ENCODE measurements around the gene POLD2.

- TF ChIP-seq, protein P1, sequence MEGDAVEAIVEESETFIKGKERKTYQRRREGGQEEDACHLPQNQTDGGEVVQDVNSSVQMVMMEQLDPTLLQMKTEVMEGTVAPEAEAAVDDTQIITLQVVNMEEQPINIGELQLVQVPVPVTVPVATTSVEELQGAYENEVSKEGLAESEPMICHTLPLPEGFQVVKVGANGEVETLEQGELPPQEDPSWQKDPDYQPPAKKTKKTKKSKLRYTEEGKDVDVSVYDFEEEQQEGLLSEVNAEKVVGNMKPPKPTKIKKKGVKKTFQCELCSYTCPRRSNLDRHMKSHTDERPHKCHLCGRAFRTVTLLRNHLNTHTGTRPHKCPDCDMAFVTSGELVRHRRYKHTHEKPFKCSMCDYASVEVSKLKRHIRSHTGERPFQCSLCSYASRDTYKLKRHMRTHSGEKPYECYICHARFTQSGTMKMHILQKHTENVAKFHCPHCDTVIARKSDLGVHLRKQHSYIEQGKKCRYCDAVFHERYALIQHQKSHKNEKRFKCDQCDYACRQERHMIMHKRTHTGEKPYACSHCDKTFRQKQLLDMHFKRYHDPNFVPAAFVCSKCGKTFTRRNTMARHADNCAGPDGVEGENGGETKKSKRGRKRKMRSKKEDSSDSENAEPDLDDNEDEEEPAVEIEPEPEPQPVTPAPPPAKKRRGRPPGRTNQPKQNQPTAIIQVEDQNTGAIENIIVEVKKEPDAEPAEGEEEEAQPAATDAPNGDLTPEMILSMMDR (conservative IDR thresholded peaks at IDR 0.05; ENCODE audit: low read depth, low read length), result no peak
- TF ChIP-seq POLR2A (IDR thresholded peaks at IDR 0.05; ENCODE audit: low read depth, low read length), result no peak
- TF ChIP-seq RAD21 (IDR thresholded peaks at IDR 0.05; ENCODE audit: low read length), result no peak
- TF ChIP-seq RFX5 (IDR thresholded peaks at IDR 0.05; ENCODE audit: low read depth, low read length), result no peak
- TF ChIP-seq MXI1 (IDR thresholded peaks at IDR 0.05; ENCODE audit: borderline replicate concordance, low read depth, low read length), result no peak
These were observed 26.9 kb downstream of the POLD2 start for GRCh38 chr7:44096326-44096881.
